ENCODE measurements around the gene GHRL.

Gene GHRL

GRCh38 chr3:10328460-10329071 is 35.8 kb upstream of the GHRL start:
- Histone ChIP-seq H3K4me3 (ENCODE audit: low read length) (no peak overlapping the region), H3K79me2 (ENCODE audit: control insufficient read depth, low read length) (no peaks in the 10 kb centered on the region), H3K36me3 (ENCODE audit: control insufficient read depth, low read length) (no peaks in the 10 kb centered on the region), H3K4me2 (ENCODE audit: low read length) (no peak overlapping the region), H3F3A (ENCODE audit: control insufficient read depth, insufficient read depth) (no peaks in the 10 kb centered on the region), H4K20me1 (ENCODE audit: control insufficient read depth, insufficient read depth, low read depth, low read length) (no peaks in the 10 kb centered on the region; the same call in 1 of the 2 replicates), H3K4me1 (ENCODE audit: control insufficient read depth, low read length) (peaks cover 9% of the 10 kb centered on the region), H3K27me3 (ENCODE audit: control insufficient read depth, low read length) (peaks cover 3% of the 10 kb centered on the region; the same call in 1 of the 2 replicates), H3K9me3 (ENCODE audit: control insufficient read depth, insufficient read depth, low read length) (no peaks in the 10 kb centered on the region), H3K9me2 (replicated peaks; ENCODE audit: control insufficient read depth, low read length) (no peaks in the 10 kb centered on the region), H3K27ac (ENCODE audit: low read depth, low read length) (no peak overlapping the region)
- no peak for TF ChIP-seq EZH2phosphoT487 (IDR thresholded peaks at IDR 0.05; ENCODE audit: borderline replicate concordance, low read length)
- no peak for TF ChIP-seq CTCF (IDR thresholded peaks at IDR 0.05; ENCODE audit: low read depth, low read length, poor library complexity, severe bottlenecking)

- TF ChIP-seq CTCF (IDR thresholded peaks at IDR 0.05; ENCODE audit: low read depth, low read length, poor library complexity, severe bottlenecking) (no peak), EZH2phosphoT487 (IDR thresholded peaks at IDR 0.05; ENCODE audit: borderline replicate concordance, low read length) (no peak)
- H3K27me3 ChIP-seq (ENCODE audit: control insufficient read depth, low read length): peaks cover 3% of the 10 kb centered on the region; the same call in 1 of the 2 replicates
- no peaks in the 10 kb centered on the region for H3K4me1 ChIP-seq (ENCODE audit: control insufficient read depth, low read length)
- no peaks in the 10 kb centered on the region for H3K9me2 ChIP-seq (replicated peaks; ENCODE audit: control insufficient read depth, low read length)
- no peaks in the 10 kb centered on the region; the same call in 1 of the 2 replicates for H4K20me1 ChIP-seq (ENCODE audit: control insufficient read depth, insufficient read depth, low read depth, low read length)
- H3K9me3 ChIP-seq (ENCODE audit: control insufficient read depth, insufficient read depth, low read length): no peaks in the 10 kb centered on the region
- H3K4me3 ChIP-seq (ENCODE audit: low read length): no peak overlapping the region
- no peak overlapping the region for H3K4me2 ChIP-seq (ENCODE audit: low read length)
- no peaks in the 10 kb centered on the region for H3K36me3 ChIP-seq (ENCODE audit: control insufficient read depth, low read length)
- no peaks in the 10 kb centered on the region for H3K79me2 ChIP-seq (ENCODE audit: control insufficient read depth, low read length)
- H3K27ac ChIP-seq (ENCODE audit: low read depth, low read length): no peak overlapping the region
- no peaks in the 10 kb centered on the region for H3F3A ChIP-seq (ENCODE audit: control insufficient read depth, insufficient read depth)
These were observed 34.8 kb upstream of the GHRL start for GRCh38 chr3:10327592-10327991.

GRCh38 chr3:10322352-10322710 is 29.6 kb upstream of the GHRL start:
- Histone ChIP-seq H3K4me1 (ENCODE audit: control insufficient read depth, low read length) (peaks cover 10% of the 10 kb centered on the region), H3K27ac (ENCODE audit: low read depth, low read length) (no peak overlapping the region), H3F3A (ENCODE audit: control insufficient read depth, insufficient read depth) (no peaks in the 10 kb centered on the region), H3K9me3 (ENCODE audit: control insufficient read depth, insufficient read depth, low read length) (no peaks in the 10 kb centered on the region), H3K79me2 (ENCODE audit: control insufficient read depth, low read length) (peaks cover 35% of the 10 kb centered on the region), H3K9me2 (replicated peaks; ENCODE audit: control insufficient read depth, low read length) (no peaks in the 10 kb centered on the region), H3K4me2 (ENCODE audit: low read length) (no peak overlapping the region), H4K20me1 (ENCODE audit: control insufficient read depth, insufficient read depth, low read depth, low read length) (0 out of 2 replicates have a peak, but pooled peaks cover 4% of the 10 kb centered on the region), H3K27me3 (ENCODE audit: control insufficient read depth, low read length) (no peaks in the 10 kb centered on the region; the same call in 1 of the 2 replicates), H3K4me3 (ENCODE audit: low read length) (no peak overlapping the region), H3K36me3 (ENCODE audit: control insufficient read depth, low read length) (peaks cover 24% of the 10 kb centered on the region)
- TF ChIP-seq EZH2phosphoT487 (IDR thresholded peaks at IDR 0.05; ENCODE audit: borderline replicate concordance, low read length): no peak
- peak; percentile 70 for TF ChIP-seq CTCF (IDR thresholded peaks at IDR 0.05; ENCODE audit: low read depth, low read length, poor library complexity, severe bottlenecking)
